Loucy (cell line): ENCODE results near the gene TGFBI.

Experiments
- CTCF ChIP-seq: fragments of 200-600 bp; sonication (generic); conservative IDR thresholded peaks from 2 replicates; pipeline ENCODE4 v1.5.1; 2014; ENCODE audit warnings: mild to moderate bottlenecking, antibody characterized with exemption, low read length
- EZH2phosphoT487 ChIP-seq: fragments of 200-600 bp; IDR thresholded peaks from 2 replicates; pipeline ENCODE4 v1.6.1; 2018; ENCODE audit warnings: antibody characterized with exemption, mild to moderate bottlenecking, moderate library complexity, borderline replicate concordance

GRCh38 chr5:136076881-136077445 lies 48.2 kb downstream of the TGFBI start:
- no peak for TF ChIP-seq CTCF
- TF ChIP-seq EZH2phosphoT487, result no peak
